Thoracic aorta (tissue), 2 donors: Measurements from ENCODE around the gene HERC2. TPM values are rescaled to one million over a fixed set of nuclear protein-coding genes. Genes with fewer than 3 reads are reported as not detected.

Experiments used
- ATAC-seq: fragments of 150-250 bp; one replicate; pipeline ENCODE4 v1.8.0; 2017; ENCODE audit warnings: low read depth; ENCODE audit not compliant: insufficient number of reproducible peaks, low FRiP score
- DNase-seq: peaks from one replicate; pipeline ENCODE4 v3.0.0-alpha.2; 2020; ENCODE audit warnings: low spot score
- H3K27ac ChIP-seq, 2 donors: fragments of 200-600 bp; sonication (generic); 1 replicate in 1 of 2; 2 replicates in 1 of 2; pipeline ENCODE4 v1.5.1; 2016; ENCODE audit warnings: mild to moderate bottlenecking in 2 of 2, moderate library complexity in 2 of 2
- H3K27me3 ChIP-seq: fragments of 200-600 bp; sonication (generic); replicated peaks from 2 replicates; pipeline ENCODE4 v1.6.0; 2016; ENCODE audit warnings: mild to moderate bottlenecking; ENCODE audit not compliant: insufficient read depth
- H3K36me3 ChIP-seq: fragments of 200-600 bp; sonication (generic); one replicate; pipeline ENCODE4 v1.5.1; 2016
- H3K4me1 ChIP-seq, 2 donors: fragments of 200-600 bp; sonication (generic); 1 replicate in 1 of 2; 2 replicates in 1 of 2; pipeline versions ENCODE4 v1.5.1 to v1.6.0; 2016; ENCODE audit warnings: low read depth in 2 of 2, mild to moderate bottlenecking in 1 of 2; ENCODE audit not compliant: control insufficient read depth in 1 of 2
- H3K4me3 ChIP-seq: fragments of 200-600 bp; sonication (generic); 2 replicates; pipeline ENCODE4 v1.5.1; 2016; ENCODE audit warnings: mild to moderate bottlenecking
- H3K9me3 ChIP-seq: fragments of 200-600 bp; sonication (generic); 2 replicates; pipeline ENCODE4 v1.5.1; 2016
- total RNA-seq, 2 donors: library from RNA; depleted of rRNA; stranded (reverse); fragments of >200 nt; gene quantifications; one replicate each; pipeline versions ENCODE4 v1.1.0 to v1.2.3, GENCODE V29; 2016
- TF ChIP-seq, protein P1 (sequence below): fragments of 200-600 bp; sonication (generic); IDR thresholded peaks from one replicate; pipeline ENCODE4 v1.5.1; 2019; ENCODE audit warnings: antibody characterized with exemption

The HERC2 gene
- total RNA-seq, 2 donors from 2014 or later: 50.9 to 62.0 TPM

DNA sequence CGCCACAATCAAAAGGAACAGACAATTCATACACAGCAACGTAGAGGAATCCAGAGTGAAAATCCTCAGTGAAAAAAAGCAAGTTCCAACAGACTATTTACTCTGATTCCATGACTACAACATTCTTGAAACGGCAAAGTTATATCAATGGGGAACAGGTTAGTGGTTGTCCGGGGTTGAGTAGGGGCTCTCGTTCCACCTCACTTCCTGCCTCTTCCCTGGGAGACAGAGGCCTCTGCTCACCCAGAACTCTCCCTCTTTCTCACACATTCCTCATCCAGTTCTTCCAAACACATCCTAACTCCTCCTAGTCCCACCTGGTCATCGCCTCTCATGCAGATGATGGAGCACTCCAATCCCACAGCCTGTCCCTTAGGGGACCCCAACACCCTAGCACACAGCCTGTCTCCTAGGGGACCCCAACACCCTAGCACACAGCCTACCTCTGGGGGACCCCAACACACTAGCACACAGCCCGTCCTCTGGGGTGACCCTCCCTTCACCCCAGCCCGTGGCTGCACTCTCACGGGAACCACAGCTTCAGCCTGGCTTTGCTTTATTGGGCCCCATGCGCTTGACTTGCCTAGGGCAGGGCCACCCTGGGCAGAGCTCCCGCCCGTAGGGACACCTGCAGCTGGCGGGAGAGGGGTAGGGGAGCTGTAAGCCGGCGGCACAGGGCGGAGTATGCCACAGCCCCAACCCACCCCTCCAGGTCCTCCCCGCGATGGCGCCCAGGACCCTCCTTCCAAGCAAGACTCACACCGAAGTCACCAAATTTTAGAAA lies 228.0 kb downstream of the HERC2 start:
- no peaks in the 10 kb centered on the region for H3K27me3 ChIP-seq
- H3K4me1 ChIP-seq: peaks cover 3 to 51% of the 10 kb centered on the region in 2 donors
- H3K27ac ChIP-seq: peak overlapping the region; percentile 80 to 96
- ATAC-seq: no peak
- H3K4me3 ChIP-seq: peak overlapping the region; percentile 78
- no peak for DNase-seq
- TF ChIP-seq, protein P1, sequence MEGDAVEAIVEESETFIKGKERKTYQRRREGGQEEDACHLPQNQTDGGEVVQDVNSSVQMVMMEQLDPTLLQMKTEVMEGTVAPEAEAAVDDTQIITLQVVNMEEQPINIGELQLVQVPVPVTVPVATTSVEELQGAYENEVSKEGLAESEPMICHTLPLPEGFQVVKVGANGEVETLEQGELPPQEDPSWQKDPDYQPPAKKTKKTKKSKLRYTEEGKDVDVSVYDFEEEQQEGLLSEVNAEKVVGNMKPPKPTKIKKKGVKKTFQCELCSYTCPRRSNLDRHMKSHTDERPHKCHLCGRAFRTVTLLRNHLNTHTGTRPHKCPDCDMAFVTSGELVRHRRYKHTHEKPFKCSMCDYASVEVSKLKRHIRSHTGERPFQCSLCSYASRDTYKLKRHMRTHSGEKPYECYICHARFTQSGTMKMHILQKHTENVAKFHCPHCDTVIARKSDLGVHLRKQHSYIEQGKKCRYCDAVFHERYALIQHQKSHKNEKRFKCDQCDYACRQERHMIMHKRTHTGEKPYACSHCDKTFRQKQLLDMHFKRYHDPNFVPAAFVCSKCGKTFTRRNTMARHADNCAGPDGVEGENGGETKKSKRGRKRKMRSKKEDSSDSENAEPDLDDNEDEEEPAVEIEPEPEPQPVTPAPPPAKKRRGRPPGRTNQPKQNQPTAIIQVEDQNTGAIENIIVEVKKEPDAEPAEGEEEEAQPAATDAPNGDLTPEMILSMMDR: no peak
- no peaks in the 10 kb centered on the region for H3K36me3 ChIP-seq
- peaks cover 8% of the 10 kb centered on the region for H3K9me3 ChIP-seq

DNA sequence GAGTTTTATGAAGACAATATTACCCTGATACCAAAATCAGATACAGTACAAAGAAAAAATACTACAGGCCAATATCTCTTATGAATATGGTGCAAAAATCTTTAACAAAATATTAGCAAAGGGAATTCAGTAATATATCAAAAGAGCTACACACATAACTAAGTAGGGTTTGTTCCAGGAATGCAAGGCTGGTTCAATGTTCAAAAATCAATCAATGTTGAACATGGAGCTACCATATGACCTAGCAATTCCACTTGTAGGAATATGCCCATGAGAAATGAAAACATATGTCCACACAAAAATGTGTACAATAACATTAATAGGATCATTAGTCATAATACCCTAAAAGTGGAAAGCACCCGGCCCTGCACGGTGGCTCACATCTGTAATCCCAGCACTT lies 230.7 kb downstream of the HERC2 start:
- DNase-seq (no peak), ATAC-seq (no peak)
- H3K27ac ChIP-seq: no peak overlapping the region
- peaks cover 3 to 28% of the 10 kb centered on the region in 2 donors for H3K4me1 ChIP-seq
- H3K27me3 ChIP-seq: no peaks in the 10 kb centered on the region
- TF ChIP-seq, protein P1: no peak
- no peak overlapping the region for H3K4me3 ChIP-seq
- H3K36me3 ChIP-seq: no peaks in the 10 kb centered on the region
- peaks cover 8% of the 10 kb centered on the region for H3K9me3 ChIP-seq

DNA sequence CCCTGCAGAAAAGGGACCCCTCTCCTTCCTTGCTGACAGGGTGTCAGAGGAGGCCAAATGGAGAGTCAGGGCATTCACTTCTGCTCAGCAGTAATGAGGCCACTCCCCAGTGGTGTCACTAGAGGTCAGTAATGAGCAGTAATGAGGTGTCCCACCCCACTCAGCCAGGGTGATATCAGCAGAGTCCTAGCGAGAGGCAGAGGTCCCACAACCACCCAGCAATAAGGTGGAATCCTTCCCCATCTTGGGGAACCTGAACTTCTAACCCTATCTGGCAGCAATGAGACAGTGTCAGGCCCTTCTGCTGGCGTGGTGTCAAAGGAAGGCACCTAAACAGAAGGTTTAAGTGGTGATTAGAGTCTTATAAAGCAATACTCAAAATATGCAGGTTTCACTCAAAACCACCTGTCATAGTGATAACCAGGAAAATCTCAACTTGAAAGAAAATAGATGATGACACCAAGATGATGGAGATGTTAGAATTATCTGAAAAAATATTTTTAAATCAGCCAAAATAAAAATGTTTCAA lies 235.7 kb downstream of the HERC2 start:
- peaks cover 0 to 15% of the 10 kb centered on the region in 2 donors for H3K4me1 ChIP-seq
- H3K36me3 ChIP-seq: no peaks in the 10 kb centered on the region
- H3K4me3 ChIP-seq: no peak overlapping the region
- peak; percentile 93 for ATAC-seq
- no peaks in the 10 kb centered on the region for H3K27me3 ChIP-seq
- DNase-seq: no peak
- peaks cover 1% of the 10 kb centered on the region for H3K9me3 ChIP-seq
- TF ChIP-seq, protein P1: peak; percentile 71
- H3K27ac ChIP-seq: peak overlapping the region in 1 of 2 donors; percentile 41

DNA sequence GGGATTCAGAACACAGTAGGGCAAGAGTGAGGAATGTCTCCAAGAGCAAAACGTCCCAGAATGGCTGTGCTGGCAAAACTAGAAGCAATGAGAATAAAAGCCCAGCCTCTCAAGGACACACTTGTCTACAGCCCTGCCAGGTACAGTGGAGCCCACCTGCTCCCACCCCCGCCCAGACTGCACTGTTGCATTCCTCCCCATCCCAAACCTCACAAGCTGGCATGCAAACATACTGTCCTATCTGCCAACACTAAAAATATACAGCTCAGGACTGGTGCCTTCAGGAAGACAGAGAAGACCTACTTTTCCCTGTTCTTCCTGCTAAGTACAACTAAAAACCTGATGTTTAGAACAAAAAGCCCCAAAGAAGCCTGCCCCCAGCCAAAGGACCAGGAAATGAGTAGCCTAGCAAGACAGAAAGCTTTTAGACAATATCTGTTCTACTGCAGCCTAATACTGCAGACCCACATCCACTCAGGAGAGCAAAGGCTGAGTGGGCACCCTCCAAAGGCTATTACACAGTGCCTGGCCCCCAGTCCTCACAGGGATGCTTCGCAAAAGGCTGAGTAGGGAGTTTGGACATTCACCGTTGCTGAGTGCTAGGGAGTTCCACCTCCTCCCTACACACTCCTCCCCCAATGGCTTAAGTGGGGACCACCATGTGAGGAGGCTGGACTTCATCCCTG lies 236.3 kb downstream of the HERC2 start:
- no peak for ATAC-seq
- Histone ChIP-seq H3K27me3 (no peaks in the 10 kb centered on the region), H3K27ac (peak overlapping the region in 1 of 2 donors; percentile 41), H3K9me3 (no peaks in the 10 kb centered on the region), H3K4me3 (no peak overlapping the region), H3K36me3 (no peaks in the 10 kb centered on the region), H3K4me1 (peaks cover 0 to 15% of the 10 kb centered on the region in 2 donors)
- TF ChIP-seq, protein P1: no peak
- DNase-seq: no peak

DNA sequence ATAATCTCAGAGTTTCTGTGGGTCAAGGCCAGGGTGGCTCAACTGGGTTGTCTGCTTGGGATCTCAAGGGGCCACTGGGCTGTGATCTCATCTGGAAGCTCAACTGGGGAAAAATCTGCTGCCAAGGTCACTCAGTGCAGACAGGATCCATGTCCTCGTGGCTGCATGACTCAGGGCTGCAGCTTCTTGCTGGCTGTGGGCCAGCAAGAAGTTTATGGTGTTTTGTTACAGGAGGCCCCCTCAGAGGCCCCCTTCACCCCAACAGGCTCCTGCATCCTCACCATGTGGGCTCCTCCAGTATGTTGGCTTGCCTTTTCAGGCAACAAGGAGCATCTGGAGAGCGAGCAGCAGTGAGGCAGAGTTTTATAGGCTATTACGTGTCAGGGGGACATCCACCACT lies 237.4 kb downstream of the HERC2 start:
- no peaks in the 10 kb centered on the region for H3K9me3 ChIP-seq
- H3K27ac ChIP-seq: no peak overlapping the region
- ATAC-seq (no peak), DNase-seq (no peak)
- H3K4me1 ChIP-seq: peaks cover 0 to 15% of the 10 kb centered on the region in 2 donors
- no peak overlapping the region for H3K4me3 ChIP-seq
- TF ChIP-seq, protein P1: no peak
- no peaks in the 10 kb centered on the region for H3K27me3 ChIP-seq
- no peaks in the 10 kb centered on the region for H3K36me3 ChIP-seq
